Subcutaneous abdominal adipose tissue (tissue), 5 donors: ENCODE data around the gene ZNF839.
A peak's percentile ranks its signal among the peaks of the same experiment; 100 is the strongest.

Experiments
- H3K27ac ChIP-seq: one replicate; pipeline ENCODE4 v1.7.0; 2013; ENCODE audit warnings: low read depth, mild to moderate bottlenecking, inconsistent platforms, low read length, moderate library complexity
- H3K27me3 ChIP-seq, 5 donors: one replicate each; pipeline ENCODE4 v1.7.0; 2013; ENCODE audit warnings: low read length in 5 of 5, inconsistent platforms in 1 of 5; ENCODE audit not compliant: control insufficient read depth in 5 of 5, insufficient read depth in 4 of 5
- H3K36me3 ChIP-seq, 5 donors: one replicate each; pipeline ENCODE4 v1.7.0; 2013; ENCODE audit warnings: low read length in 5 of 5; ENCODE audit not compliant: control insufficient read depth in 5 of 5, insufficient read depth in 5 of 5
- H3K4me1 ChIP-seq, 5 donors: one replicate each; pipeline ENCODE4 v1.7.0; 2013; ENCODE audit warnings: low read length in 5 of 5, mild to moderate bottlenecking in 3 of 5, moderate library complexity in 1 of 5; ENCODE audit not compliant: control insufficient read depth in 5 of 5, insufficient read depth in 5 of 5
- H3K4me3 ChIP-seq, 5 donors: one replicate each; pipeline ENCODE4 v1.7.0; 2013; ENCODE audit warnings: low read length in 5 of 5, low read depth in 1 of 5
- H3K9ac ChIP-seq, 5 donors: one replicate each; pipeline ENCODE4 v1.7.0; 2013; ENCODE audit warnings: low read length in 5 of 5, mild to moderate bottlenecking in 4 of 5, moderate library complexity in 3 of 5
- H3K9me3 ChIP-seq, 5 donors: one replicate each; pipeline ENCODE4 v1.7.0; 2013; ENCODE audit warnings: low read length in 5 of 5; ENCODE audit not compliant: control insufficient read depth in 5 of 5
- donor health status: healthy.
- donor health status: healthy.
- donor health status: healthy.
- donor health status: healthy.
- donor health status: healthy.

The ZNF839 gene

DNA sequence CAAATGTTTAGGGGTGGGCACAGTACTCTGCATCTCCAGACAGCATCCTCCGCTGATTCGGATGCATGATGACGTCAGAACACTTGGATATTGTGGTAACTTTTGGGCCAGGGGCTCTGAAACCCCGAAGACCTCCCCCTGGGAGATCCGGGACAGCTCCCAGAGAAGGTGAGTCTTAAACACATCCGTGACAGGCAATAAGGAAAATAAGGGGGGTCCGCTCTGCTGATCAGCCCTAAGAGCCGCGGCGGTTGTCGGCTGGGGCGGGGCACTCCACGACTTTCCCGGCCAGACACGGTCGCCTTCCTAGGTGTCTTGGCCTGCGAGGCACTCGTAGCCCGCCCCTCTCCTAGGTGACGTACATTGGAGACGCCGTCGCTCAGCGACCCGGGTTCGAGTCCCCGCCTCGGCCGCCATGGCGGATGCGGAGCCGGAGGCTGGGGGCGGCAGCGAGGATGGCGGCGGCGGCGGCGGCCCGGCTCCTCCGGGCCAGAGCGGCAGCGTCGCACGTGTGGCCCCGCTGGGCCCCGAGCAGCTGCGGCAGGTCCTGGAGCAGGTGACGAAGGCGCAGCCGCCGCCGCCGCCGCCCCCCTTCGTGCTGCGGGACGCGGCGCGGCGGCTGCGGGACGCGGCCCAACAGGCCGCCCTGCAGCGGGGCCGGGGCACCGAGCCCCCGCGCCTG lies at the start of gene ZNF839:
Gene ZNF839 (plus strand): TSS at position 396 of the 682 bp plus-strand sequence. CDS start 20 bp downstream, at position 416.
- H3K9me3 ChIP-seq = no peaks in the 10 kb centered on the region
- peak within 1 kb of the TSS; percentile 81 to 96 (median 93) for H3K9ac ChIP-seq
- peaks cover 3 to 57% (median 45%) of the 10 kb centered on the region in 5 donors for H3K4me1 ChIP-seq
- peak within 1 kb of the TSS; percentile 89 for H3K27ac ChIP-seq
- peaks cover 0 to 2% (median 0%) of the 10 kb centered on the region in 5 donors for H3K36me3 ChIP-seq
- peak within 1 kb of the TSS; percentile 83 to 91 (median 88) for H3K4me3 ChIP-seq
- H3K27me3 ChIP-seq = no peaks in the 10 kb centered on the region

DNA sequence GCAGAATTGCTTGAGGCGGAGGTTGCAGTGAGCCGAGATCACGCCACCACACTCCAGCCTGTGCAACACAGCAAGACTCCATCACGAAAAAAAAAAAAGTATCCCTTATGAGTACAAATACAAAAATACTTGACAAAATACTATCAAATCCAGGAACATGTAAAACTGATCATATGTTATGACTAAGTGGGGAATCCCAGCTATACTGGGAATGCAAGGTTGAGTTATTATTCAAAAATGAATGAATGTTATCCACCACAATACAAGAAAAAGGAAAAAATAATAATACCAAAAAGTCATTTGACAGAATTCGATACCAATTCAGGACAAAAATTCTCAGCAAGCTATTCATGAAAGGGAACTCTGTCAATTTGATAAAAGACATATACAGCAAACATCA lies 47.2 kb upstream of the ZNF839 start:
- no peaks in the 10 kb centered on the region for H3K9me3 ChIP-seq
- no peak overlapping the region for H3K9ac ChIP-seq
- H3K27ac ChIP-seq = no peak overlapping the region
- H3K27me3 ChIP-seq = no peaks in the 10 kb centered on the region
- H3K36me3 ChIP-seq = no peaks in the 10 kb centered on the region
- H3K4me1 ChIP-seq = no peaks in the 10 kb centered on the region
- no peak overlapping the region for H3K4me3 ChIP-seq

DNA sequence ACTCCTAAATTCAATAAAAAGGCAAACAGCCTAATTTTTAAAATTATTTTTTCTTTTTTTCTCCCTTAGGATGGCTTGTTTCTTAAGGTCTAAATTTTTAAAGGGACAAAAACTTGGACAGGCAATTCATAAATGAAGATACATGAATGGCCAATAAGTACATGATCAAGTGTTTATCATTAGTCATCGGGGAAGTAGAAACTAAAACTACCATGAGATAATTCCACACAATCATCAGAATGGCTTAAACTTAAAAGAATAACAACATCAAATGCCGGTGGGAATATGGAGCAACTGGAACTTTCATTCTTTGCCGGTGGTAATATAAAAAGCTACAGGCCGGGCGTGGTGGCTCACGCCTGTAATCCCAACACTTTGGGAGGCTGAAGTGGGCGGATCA lies 43.7 kb upstream of the ZNF839 start:
- Histone ChIP-seq H3K9me3 (no peaks in the 10 kb centered on the region), H3K4me1 (no peaks in the 10 kb centered on the region), H3K27me3 (no peaks in the 10 kb centered on the region), H3K4me3 (no peak overlapping the region), H3K27ac (no peak overlapping the region), H3K36me3 (peaks cover 0 to 13% (median 8%) of the 10 kb centered on the region in 5 donors), H3K9ac (no peak overlapping the region)

DNA sequence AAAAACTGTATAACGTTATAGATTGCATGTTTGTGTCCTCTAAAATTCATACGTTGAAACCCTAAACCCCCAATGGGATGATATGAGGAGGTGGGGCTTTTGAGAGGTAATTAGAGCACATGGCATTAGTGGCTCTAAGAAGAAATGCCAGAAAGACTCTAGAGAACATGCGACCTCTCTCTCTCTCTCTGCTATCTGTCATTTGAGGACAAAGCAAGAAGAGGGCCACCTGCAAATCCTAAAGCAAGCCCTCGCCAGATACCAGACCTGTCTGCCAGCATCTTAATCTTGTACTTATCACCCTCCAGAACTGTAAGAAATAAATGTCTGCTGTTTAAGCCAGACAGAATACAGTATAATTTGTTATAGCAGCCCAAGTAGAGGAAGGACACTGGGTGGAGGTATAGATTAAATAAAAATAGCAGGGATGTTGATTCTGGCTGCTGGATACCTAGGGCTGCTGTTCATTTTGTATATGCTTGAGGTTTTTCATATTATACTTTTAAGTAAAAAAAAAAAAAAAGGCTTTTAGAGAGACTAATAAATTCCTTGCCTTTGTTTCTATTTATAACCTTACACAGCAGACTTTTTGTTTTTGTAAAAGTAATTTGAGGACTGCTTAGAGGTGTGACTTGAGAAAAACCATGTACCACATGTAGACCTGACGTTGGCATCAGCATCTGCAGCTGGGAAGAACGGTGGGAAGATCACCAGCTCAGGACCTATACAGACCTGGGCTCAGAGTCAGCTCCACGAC lies 41.5 kb upstream of the ZNF839 start:
- Histone ChIP-seq H3K9me3 (no peaks in the 10 kb centered on the region), H3K4me3 (no peak overlapping the region), H3K36me3 (peaks cover 0 to 16% (median 8%) of the 10 kb centered on the region in 5 donors), H3K27me3 (no peaks in the 10 kb centered on the region), H3K27ac (no peak overlapping the region), H3K9ac (no peak overlapping the region), H3K4me1 (no peaks in the 10 kb centered on the region)

GRCh38 chr14:102278631-102278935 lies 41.0 kb upstream of the ZNF839 start:
- H3K9ac ChIP-seq = no peak overlapping the region
- H3K4me1 ChIP-seq = peaks cover 0 to 3% (median 0%) of the 10 kb centered on the region in 5 donors
- peaks cover 0 to 16% (median 8%) of the 10 kb centered on the region in 5 donors for H3K36me3 ChIP-seq
- H3K4me3 ChIP-seq = no peak overlapping the region
- H3K9me3 ChIP-seq = no peaks in the 10 kb centered on the region
- no peak overlapping the region for H3K27ac ChIP-seq
- no peaks in the 10 kb centered on the region for H3K27me3 ChIP-seq

- Histone ChIP-seq H3K36me3 (peaks cover 0 to 16% (median 8%) of the 10 kb centered on the region in 5 donors), H3K27ac (no peak overlapping the region), H3K4me3 (no peak overlapping the region), H3K4me1 (peaks cover 0 to 8% (median 0%) of the 10 kb centered on the region in 5 donors), H3K27me3 (no peaks in the 10 kb centered on the region), H3K9ac (no peak overlapping the region), H3K9me3 (no peaks in the 10 kb centered on the region)
These were observed 40.3 kb upstream of the ZNF839 start for GRCh38 chr14:102279282-102279681.

GRCh38 chr14:102279688-102280348 lies 39.7 kb upstream of the ZNF839 start:
- no peak overlapping the region for H3K27ac ChIP-seq
- H3K36me3 ChIP-seq = peaks cover 0 to 16% (median 8%) of the 10 kb centered on the region in 5 donors

GRCh38 chr14:102280376-102280962 lies 39.1 kb upstream of the ZNF839 start:
- Histone ChIP-seq H3K36me3 (peaks cover 0 to 16% (median 8%) of the 10 kb centered on the region in 5 donors), H3K4me3 (no peak overlapping the region), H3K9me3 (no peaks in the 10 kb centered on the region), H3K27ac (no peak overlapping the region), H3K27me3 (no peaks in the 10 kb centered on the region), H3K9ac (no peak overlapping the region), H3K4me1 (peaks cover 0 to 8% (median 0%) of the 10 kb centered on the region in 5 donors)

More at GRCh38 chr14:102279688-102280348, 39.7 kb upstream of the ZNF839 start:
- Histone ChIP-seq H3K9me3 (no peaks in the 10 kb centered on the region), H3K27me3 (no peaks in the 10 kb centered on the region), H3K4me3 (no peak overlapping the region), H3K4me1 (peaks cover 0 to 8% (median 0%) of the 10 kb centered on the region in 5 donors), H3K9ac (no peak overlapping the region)

GRCh38 chr14:102282751-102283465 lies 36.6 kb upstream of the ZNF839 start:
- Histone ChIP-seq H3K27me3 (no peaks in the 10 kb centered on the region), H3K9me3 (no peaks in the 10 kb centered on the region), H3K36me3 (peaks cover 0 to 16% (median 8%) of the 10 kb centered on the region in 5 donors), H3K4me3 (no peak overlapping the region), H3K27ac (no peak overlapping the region), H3K9ac (no peak overlapping the region), H3K4me1 (peaks cover 0 to 8% (median 0%) of the 10 kb centered on the region in 5 donors)
